ENCODE data around the gene PLXNB2. TPM values are rescaled to one million over a fixed set of nuclear protein-coding genes. Genes with fewer than 3 reads are reported as not detected.

The PLXNB2 gene
- total RNA-seq, 1 experiment from 2014 or later = 260 TPM

DNA sequence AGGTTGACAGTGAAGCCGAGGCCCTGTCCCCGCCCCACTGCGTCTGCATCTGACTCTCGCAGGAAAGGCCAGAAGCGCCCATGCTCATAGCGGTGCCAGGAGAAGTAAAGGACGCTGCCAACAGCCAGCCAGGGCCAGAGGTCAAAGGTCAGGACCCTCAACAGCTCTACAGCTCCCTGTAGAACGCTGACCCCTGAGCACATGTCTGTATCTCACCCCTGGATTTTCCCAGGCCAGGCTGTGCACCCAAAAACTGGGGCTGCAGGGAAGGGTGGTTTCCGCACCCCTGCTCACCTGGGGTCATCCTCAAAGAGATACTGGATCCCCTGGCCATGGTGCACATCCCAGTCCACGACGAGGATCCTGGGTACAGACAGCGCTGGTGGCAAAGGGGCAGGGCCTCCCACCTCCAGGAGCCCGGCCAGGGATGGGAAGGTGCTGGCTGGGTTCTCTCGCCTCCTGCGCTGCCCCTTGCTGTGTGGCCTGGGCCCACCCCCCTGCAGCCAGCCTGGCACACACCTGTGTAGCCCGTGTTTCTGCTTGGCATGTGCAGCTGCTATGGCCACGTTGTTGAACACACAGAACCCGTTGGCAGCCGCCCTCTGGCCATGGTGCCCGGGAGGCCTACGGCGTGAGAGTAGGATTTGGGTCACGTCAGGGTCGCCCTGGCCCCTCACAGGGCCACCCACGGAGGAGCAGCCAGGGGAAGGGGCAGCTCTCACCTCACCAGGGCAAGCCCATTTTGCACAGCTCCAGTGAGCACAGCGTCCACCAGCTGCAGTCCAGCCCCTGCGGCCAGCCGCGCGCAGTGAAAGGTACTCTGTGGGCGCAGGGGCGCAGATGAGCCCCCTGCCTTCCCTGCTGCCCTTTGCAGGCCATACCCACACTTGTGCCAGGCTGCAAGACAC is 57.9 kb downstream of the PLXNB2 start:
- Histone ChIP-seq H2AFZ (no peak overlapping the region), H3K4me1 (replicated peaks; ENCODE audit: insufficient read depth) (peaks cover 26% of the 10 kb centered on the region), H4K20me1 (ENCODE audit: insufficient read depth) (peaks cover 42% of the 10 kb centered on the region), H3K9me3 (ENCODE audit: insufficient read depth, low read depth) (no peaks in the 10 kb centered on the region), H3K79me2 (ENCODE audit: low read depth) (peaks cover 43% of the 10 kb centered on the region), H3K27ac (no peak overlapping the region), H3K4me3 (peak overlapping the region; percentile 84), H3K4me2 (peak overlapping the region; percentile 92), H3F3A (ENCODE audit: insufficient read depth, low read depth) (peaks cover 68% of the 10 kb centered on the region), H3K27me3 (ENCODE audit: insufficient read depth, low read depth) (no peaks in the 10 kb centered on the region), H3K9me2 (ENCODE audit: insufficient read depth) (no peaks in the 10 kb centered on the region), H3K36me3 (ENCODE audit: low read depth) (0 out of 2 replicates have a peak, but pooled peaks cover 18% of the 10 kb centered on the region)
- DNase-seq = no peak
- no TSS peak for BruUV-seq (replicated peaks)
- POLR2A ChIA-PET (ENCODE audit: unreplicated experiment) = no interaction called here
- intact Hi-C loops (cut with micrococcal nuclease; ENCODE audit: unreplicated experiment) = loop anchor here (5.0 kb wide), 1 partner anchor 373 kb away; no protein-coding TSS in a partner anchor
- CTCF ChIA-PET = interaction anchor here (0.7 kb wide), 1 partner anchor 323 kb away, joined by 12 read pairs; no protein-coding TSS in a partner anchor
- no peak for TF ChIP-seq CTCF (conservative IDR thresholded peaks at IDR 0.05)
- TF ChIP-seq EZH2 (IDR thresholded peaks at IDR 0.05; ENCODE audit: low read depth) = no peak

GRCh38 chr22:50248196-50249081 is 59.0 kb downstream of the PLXNB2 start:
- Histone ChIP-seq H3K27me3 (ENCODE audit: insufficient read depth, low read depth) (no peaks in the 10 kb centered on the region), H2AFZ (no peak overlapping the region), H3K4me3 (no peak overlapping the region), H3F3A (ENCODE audit: insufficient read depth, low read depth) (peaks cover 63% of the 10 kb centered on the region), H3K9me2 (ENCODE audit: insufficient read depth) (no peaks in the 10 kb centered on the region), H3K79me2 (ENCODE audit: low read depth) (peaks cover 54% of the 10 kb centered on the region), H4K20me1 (ENCODE audit: insufficient read depth) (peaks cover 50% of the 10 kb centered on the region), H3K27ac (no peak overlapping the region), H3K4me2 (no peak overlapping the region), H3K9me3 (ENCODE audit: insufficient read depth, low read depth) (no peaks in the 10 kb centered on the region), H3K36me3 (ENCODE audit: low read depth) (0 out of 2 replicates have a peak, but pooled peaks cover 18% of the 10 kb centered on the region), H3K4me1 (replicated peaks; ENCODE audit: insufficient read depth) (peaks cover 26% of the 10 kb centered on the region)
- no TSS peak for BruUV-seq (replicated peaks)
- CTCF ChIA-PET = interaction anchor here (0.6 kb wide), 2 partner anchors 33 to 41 kb away, joined by 3 to 4 read pairs; no protein-coding TSS in a partner anchor
- intact Hi-C loops (cut with micrococcal nuclease; ENCODE audit: unreplicated experiment) = no loop called here
- DNase-seq = no peak
- TF ChIP-seq CTCF (conservative IDR thresholded peaks at IDR 0.05) (no peak), EZH2 (IDR thresholded peaks at IDR 0.05; ENCODE audit: low read depth) (no peak)
- POLR2A ChIA-PET (ENCODE audit: unreplicated experiment) = no interaction called here

DNA sequence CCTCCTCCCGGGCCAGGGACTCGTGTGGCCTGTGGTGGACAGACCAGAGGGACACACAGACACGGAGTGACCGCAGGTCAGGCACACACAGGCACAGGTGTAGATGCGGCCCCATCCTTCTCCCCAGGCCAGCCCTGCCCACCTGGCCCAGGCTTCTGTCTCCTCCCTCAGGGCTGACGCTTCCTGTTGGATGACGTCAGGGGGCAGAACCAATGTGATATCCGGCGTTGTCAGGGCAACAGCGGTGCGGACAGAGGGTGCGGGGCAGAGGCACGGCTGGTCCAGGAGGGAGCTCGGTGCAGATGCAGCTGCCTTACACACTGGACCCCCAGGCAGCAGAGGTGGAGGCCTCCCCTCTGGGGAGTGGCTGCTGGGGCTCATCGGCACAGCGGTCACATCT is 59.7 kb downstream of the PLXNB2 start:
- H3K79me2 ChIP-seq (ENCODE audit: low read depth) = peaks cover 61% of the 10 kb centered on the region

More for the DNA sequence above, 59.7 kb downstream of the PLXNB2 start:
- ChIA-PET POLR2A (ENCODE audit: unreplicated experiment) (no interaction called here), CTCF (interaction anchor here (0.6 kb wide), 2 partner anchors 32 to 41 kb away, joined by 3 to 4 read pairs; no protein-coding TSS in a partner anchor)
- peaks cover 54% of the 10 kb centered on the region for H4K20me1 ChIP-seq (ENCODE audit: insufficient read depth)
- no peaks in the 10 kb centered on the region for H3K9me3 ChIP-seq (ENCODE audit: insufficient read depth, low read depth)
- H3K27me3 ChIP-seq (ENCODE audit: insufficient read depth, low read depth) = no peaks in the 10 kb centered on the region
- no peak for DNase-seq
- BruUV-seq (replicated peaks) = no TSS peak
- H3K4me2 ChIP-seq = no peak overlapping the region
- intact Hi-C loops (cut with micrococcal nuclease; ENCODE audit: unreplicated experiment) = no loop called here
- TF ChIP-seq EZH2 (IDR thresholded peaks at IDR 0.05; ENCODE audit: low read depth) = no peak
- TF ChIP-seq CTCF (conservative IDR thresholded peaks at IDR 0.05) = no peak
- H3K9me2 ChIP-seq (ENCODE audit: insufficient read depth) = no peaks in the 10 kb centered on the region
- peaks cover 31% of the 10 kb centered on the region for H3K4me1 ChIP-seq (replicated peaks; ENCODE audit: insufficient read depth)
- no peak overlapping the region for H3K27ac ChIP-seq
- H2AFZ ChIP-seq = no peak overlapping the region
- H3K4me3 ChIP-seq = no peak overlapping the region
- H3K36me3 ChIP-seq (ENCODE audit: low read depth) = 0 out of 2 replicates have a peak, but pooled peaks cover 18% of the 10 kb centered on the region
- peaks cover 59% of the 10 kb centered on the region for H3F3A ChIP-seq (ENCODE audit: insufficient read depth, low read depth)
